ENCODE measurements around the gene GRK5. TPM values are rescaled to one million over a fixed set of nuclear protein-coding genes. Genes with fewer than 3 reads are reported as not detected.
"Not testable (repeated sequence)": the region's sequence is repeated elsewhere in the genome, so short reads cannot be mapped to it uniquely, and the experiment has no call there.

GRK5 gene
- total RNA-seq, 1 donor from 2014 or later, result 38.9 TPM

DNA sequence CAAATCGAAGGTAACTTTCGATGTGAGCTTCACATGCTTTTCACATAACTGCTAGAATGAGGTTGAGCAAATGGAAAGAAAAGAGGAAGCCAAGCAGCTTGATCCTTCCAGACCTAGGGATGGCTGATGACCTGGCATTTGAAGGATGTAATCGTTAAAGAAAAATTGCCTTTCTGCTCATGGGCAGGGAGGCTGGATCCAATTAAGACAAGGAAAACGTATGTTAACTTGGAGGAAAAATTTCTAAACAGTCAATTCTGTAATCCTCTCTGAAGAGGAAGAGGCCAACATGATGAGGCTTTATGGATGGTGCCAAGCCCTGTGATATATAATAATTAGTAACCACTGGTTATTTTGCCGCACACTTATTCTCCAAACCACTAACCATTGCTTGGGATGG lies 12.5 kb downstream of the GRK5 start:
- intact Hi-C loops (cut with micrococcal nuclease), result no loop called here

DNA sequence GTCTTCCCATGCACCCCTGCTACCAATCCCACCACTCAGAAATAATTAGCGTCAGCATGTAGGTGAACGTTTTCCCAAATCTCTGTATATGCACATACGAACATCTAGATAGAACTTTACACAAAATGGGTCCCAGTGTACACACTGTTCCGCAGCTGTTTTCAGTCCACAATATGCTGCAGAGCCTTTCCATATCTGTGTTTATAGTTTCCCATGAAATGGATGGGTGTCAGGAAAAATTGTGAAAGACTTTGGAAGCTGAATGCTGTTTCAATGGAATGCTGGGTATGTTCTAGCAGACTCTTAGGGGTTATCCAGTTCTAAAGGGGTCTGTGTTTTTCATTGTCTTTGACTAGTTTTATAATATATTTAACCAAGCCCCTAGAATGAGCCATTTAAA lies 13.8 kb downstream of the GRK5 start:
- intact Hi-C loops (cut with micrococcal nuclease), result no loop called here

DNA sequence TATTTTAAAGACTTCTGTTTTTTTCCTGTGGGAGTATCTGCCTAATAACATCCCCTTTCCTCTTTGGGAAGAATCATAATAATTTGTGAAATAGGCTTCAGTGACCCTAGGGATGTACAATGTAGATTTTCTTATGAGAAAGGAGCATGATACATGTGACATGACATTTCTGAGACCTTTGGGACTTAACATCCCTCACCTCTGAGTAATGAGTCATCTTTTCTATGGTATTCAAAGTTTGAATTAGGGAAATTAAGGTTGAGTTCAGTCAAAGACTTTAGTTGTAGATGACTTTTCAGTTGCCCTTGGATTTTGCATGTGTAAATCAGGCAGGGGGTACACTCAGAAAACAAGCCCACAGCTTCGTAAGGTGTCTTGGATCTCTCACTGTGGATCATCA lies 14.3 kb downstream of the GRK5 start:
- intact Hi-C loops (cut with micrococcal nuclease), result no loop called here

DNA sequence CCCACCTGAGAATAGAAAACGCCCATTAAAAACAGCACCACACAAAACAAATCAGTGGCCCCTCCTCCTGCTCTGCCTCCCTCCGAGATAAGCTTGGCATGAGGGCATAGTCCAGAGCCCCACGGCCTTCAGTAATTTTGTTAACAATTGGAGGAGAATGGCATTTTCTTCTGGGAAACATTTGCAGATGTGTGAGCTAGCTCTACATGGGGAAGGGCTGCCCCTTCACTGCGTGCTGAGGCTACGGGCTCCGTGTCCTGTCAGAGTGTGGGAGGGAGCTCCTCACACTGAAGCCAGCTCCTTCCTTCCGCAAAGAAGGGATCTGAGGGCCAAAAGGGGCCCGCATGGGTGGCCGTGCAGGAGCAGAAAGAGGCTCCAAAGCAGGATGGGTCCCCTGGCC lies 15.2 kb downstream of the GRK5 start:
- intact Hi-C loops (cut with micrococcal nuclease), result no loop called here

DNA sequence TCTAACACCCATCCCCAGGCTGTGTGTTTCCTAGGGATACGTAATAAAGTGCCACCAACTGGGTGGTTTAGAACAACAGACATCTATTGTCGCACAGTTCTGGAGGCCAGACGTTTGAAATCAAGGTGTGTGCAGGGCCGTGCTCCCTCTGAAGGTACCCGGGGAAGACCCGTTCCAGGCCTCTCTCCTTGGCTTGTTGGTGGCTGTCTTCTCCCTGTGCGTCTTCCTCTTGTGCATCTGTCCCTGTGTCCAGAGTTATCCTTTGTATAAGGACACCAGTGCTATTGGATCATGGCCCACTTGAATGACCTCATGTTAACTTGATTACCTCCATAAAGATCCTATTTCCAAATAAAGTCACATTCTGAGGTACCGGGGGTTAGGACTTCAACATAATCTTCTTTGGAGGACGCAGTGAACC lies 15.6 kb downstream of the GRK5 start:
- intact Hi-C loops (cut with micrococcal nuclease), result no loop called here

DNA sequence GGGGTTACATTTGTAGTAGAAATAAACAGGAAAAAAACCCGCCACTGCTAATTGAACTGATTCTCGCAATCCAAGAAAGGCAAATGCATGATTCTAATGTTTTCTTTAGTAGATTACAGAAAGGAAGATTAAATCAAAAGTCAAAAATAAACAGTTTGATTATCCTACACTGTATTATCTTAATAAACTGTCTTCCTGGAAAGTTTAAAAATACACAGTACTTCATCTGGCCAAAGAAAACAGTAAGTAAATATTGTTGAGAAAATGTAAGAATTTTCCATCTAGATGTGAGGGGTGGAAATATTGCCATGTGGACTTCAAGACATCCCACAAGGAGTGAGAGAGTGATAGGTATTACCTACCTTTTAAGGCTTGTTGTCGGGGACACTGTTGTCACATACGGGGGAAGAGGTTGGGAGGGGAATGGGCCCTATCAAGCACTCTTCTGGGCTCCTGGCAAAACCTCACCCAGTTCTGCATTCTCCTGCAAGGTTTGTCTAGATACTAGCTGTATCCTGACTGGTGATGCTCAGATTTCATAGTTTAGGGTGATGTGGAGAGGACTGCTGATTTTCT lies 17.8 kb downstream of the GRK5 start:
- intact Hi-C loops (cut with micrococcal nuclease), result no loop called here

DNA sequence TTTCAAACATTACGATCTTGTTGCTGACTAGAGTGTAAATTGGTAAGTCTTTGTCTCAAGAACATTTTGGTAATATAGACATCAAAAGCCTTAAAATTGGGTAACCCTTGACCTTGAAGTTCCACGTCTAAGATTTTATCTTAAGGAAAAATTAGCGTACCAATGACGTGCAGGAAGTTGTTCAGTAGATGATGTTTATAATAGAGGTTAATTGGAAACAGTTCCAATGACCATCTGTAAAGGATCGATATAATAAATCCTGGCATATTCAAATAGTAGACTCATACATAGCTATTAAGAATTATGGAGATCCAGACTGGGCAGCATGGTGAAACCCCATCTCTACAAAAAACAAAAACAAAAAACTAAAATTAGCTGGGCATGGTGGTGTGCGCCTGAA lies 20.5 kb downstream of the GRK5 start:
- intact Hi-C loops (cut with micrococcal nuclease), result no loop called here

DNA sequence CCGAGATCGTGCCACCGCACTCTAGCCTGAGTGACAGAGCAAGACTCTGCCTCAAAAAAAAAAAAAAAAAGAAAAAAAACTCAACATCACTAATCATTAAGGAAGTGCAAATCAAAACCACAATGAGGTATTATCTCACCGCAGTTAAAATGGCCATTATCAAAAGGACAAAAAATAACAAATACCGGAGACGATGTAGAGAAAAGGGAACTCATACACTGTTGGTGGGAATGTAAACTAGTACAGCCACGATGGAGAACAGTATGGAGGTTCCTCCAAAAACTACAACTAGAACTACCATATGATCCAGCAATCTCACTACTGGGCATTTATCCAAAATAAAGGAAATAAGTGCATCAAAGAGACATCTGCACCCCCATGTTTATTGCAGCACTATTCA lies 24.3 kb downstream of the GRK5 start:
- intact Hi-C loops (cut with micrococcal nuclease), result no loop called here

DNA sequence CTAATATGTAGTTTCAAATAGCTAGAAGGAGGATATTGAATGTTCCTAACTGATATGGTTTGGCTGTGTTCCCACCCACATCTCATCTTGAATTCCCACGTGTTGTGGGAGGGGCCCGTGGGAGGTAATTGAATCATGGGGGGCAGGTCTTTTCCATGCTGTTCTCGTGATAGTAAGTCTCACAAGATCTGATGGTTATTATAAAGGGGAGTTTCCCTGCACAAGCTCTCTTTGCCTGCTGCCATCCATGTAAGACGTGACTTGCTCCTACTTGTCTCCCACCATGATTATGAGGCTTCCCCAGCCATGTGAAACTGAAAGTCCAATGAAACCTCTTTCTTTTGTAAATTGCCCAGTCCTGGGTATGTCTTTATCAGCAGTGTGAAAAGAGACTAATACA lies 25.1 kb downstream of the GRK5 start:
- intact Hi-C loops (cut with micrococcal nuclease), result not testable (repeated sequence)

DNA sequence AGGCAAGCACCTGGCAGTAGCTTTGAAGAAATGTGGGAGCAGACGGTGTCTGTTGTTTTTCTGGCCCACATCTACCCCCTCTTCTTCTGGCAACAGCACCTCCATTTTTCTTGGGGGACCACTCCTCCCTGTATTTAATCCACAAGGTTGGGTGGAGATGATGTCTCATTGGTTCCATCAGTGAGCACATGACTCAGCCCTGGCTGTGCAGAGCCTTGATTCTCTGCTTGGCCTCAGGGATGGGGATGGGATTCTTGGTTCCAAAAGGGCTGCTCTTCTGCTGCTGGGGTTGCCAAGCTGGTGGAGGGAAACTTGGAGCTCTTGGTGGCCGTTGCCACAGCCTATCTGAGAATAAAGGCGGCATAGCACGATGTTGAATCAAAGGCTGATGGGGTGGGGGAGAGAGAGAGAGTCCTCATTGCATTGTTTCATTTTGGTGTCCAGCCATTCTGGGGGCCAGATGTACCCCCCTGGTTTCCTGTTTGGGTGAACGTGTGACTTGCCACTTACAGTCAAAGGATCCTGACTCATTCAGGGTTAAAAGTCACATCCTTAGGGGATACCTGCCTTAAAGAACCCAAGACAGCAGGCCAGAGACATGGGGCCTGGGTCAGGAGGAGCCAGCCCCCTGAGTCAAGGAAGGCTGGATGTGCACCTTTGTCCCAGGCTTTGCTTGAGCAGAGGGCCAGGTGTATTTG lies 25.9 kb downstream of the GRK5 start:
- intact Hi-C loops (cut with micrococcal nuclease), result no loop called here

DNA sequence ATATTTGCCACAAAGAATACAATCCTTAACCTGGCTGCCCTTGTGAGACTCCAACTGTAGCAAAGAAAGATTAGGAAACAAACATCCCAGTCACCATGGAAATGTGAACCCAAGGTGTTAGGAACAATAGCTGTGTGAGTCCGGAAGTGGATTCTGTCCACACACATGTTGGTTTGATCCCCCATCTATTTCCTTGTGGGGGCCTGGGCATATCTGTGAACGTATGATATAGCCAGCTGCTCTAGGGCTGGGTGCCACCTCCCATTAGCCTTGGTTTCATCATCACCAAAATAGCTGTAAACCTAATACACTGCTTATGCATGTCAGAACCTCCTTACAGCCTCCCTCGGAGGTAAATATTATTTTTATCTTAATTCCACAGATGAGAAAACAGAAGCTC lies 26.4 kb downstream of the GRK5 start:
- intact Hi-C loops (cut with micrococcal nuclease), result no loop called here

DNA sequence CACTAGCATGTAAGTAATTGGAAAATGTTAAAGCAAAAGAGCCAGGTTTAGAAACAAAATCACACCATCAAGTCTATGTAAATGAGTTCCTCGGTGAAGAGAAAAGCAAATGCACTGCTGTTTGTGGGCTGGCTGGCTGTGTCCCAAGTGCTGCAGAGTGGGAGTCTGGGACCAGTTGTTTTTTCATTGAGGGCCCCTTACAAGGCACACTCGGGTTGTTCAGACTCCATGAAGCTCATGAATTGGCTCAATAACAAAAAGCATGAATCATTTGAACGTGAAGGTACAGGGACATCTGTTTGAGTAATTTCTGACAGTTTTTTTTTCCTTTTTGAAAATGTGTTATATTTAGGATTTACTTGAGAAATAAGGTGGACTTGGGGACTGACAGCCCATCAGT lies 28.0 kb downstream of the GRK5 start:
- intact Hi-C loops (cut with micrococcal nuclease), result no loop called here

DNA sequence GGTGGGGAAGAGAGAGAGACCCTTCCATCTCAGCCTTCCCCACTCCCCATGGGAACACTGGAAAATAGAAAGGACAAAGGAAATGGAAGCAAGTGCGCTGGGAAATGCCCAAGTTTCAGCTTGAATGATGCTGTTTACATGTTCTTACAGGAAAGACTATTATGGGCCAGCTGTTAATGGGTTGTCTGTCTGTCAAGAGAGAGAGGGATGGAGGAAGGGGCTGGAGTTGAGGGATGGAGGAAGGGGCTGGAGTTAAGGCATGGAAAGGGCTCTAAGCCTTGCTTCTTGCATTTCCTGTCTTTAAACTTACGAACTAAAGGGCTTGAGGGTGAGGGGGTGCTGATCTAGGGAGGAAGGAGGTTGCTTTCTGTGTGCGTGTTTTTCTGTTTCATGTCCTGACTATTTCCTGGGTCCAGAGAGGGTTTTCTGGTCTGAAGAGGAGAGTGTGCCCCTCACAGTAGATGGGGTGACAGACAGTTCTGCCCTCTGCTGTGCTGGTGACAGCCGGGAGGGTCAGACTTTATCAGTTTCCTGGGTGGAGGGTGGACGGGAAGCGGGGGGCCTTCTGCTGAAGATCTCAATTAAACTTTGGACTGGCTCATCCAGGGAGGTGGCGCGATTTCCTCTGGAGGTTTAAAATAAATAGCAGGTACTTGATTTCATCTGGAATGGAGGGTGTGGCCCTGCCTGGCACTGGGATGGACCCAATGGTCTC lies 30.5 kb downstream of the GRK5 start:
- intact Hi-C loops (cut with micrococcal nuclease), result no loop called here

DNA sequence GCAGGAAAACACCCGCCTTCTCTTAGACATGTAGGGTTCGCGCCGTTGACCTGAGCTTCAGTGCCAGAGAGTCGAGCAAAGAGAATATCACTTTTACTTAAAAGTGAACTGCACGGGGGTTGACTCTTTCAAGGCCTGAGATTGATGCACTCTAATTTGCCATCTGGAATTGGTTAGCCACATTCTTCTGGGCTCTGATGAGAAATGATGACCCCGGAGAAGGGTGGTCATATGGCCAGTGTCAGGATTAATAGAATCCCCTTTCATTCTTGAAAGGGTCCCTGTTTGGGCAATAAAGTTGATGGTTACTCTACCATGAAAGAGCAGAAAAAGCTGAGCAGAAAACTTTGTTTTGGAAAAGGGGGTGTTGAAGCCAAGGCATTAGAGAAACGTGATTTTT lies 31.2 kb downstream of the GRK5 start:
- intact Hi-C loops (cut with micrococcal nuclease), result no loop called here

DNA sequence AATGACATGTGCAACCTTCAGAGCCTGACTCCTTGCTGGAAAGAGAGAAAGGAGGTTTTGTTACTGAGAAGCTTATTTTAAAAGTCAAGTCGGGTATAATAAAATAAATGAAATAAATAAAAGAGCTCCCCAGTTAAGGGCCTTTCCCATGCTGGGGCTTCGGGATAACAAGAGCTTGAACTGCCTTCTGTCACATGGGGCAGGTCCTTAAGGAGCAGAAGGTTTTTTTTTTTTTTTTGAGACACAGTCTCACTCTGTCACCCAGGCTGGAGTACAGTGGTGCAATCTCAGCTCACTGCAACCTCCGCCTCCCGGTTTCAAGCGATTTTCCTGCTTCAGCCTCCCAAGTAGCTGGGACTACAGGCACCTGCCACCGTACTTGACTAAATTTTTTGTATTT lies 31.6 kb downstream of the GRK5 start:
- intact Hi-C loops (cut with micrococcal nuclease), result not testable (repeated sequence)

DNA sequence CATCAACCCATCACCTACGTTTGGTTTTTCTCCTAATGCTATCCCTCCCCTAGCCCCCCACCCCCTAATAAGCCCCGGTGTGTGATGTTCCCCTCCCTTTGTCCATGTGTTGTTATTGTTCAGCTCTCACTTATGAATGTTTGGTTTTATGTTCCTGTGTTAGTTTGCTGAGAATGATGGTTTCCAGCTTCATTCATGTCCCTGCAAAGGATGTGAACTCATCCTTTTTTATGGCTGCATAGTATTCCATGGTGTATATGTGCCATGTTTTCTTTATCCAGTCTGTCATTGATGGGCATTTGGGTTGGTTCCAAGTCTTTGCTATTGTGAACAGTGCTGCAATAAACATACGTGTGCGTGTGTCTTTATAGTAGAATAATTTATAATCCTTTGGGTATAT lies 32.3 kb downstream of the GRK5 start:
- intact Hi-C loops (cut with micrococcal nuclease), result not testable (repeated sequence)

DNA sequence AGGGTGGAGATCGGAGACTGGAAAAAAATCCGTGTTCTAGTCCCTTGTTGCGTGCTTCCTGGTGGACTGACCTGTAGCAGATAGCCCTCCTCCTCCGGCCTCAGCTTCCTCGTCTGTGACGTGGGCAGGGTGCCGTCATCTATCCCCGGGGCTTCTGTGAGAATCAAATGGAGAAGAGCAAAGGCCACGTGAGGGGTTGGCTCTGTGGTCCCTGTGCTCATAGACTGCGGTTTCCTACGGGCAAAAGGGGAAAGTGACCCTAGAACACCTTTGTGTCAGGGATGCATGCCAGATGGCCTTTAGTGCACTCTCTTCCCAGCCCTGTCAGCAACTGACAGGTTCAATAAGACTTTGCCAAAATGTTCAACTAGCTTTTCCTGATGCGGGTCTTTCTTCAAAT lies 33.7 kb downstream of the GRK5 start:
- intact Hi-C loops (cut with micrococcal nuclease), result no loop called here

DNA sequence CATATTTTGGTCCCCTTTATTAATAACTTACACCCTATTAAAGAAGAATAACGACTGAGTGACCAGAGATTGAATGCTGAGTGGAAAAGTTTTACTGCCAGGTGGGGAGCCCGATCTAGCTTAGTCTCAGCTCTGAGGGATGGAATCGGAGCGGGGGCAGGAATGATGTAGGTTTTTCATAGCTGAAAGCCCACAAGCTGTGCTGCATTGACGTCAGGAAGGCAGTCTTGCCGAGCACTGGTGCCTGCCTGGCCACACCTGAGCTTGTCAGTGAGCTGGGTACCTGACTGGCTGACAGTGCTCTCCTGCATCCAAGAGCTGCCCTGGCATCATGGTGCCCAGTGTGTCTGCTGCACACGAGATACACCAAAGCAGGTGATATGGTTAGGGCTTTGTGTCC lies 34.8 kb downstream of the GRK5 start:
- intact Hi-C loops (cut with micrococcal nuclease), result no loop called here

DNA sequence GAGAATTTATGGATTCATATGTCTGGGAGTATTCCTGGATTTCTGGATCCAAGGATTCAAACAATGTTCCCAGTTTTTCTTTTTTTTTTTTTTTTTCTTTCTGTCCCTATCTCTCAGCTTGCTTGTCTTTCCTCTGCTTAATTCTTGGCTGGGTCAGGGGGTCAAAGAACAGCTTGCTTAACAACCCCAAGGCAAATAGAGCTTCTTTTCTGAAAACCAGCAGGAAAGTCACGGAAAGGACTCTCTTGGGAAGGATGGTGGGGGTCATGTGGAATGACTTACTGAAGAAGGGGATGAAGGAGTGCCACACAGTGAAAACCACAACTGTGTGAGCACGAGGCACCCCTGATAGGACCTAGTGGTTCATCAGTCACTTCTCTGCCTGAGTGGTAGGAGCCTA lies 36.1 kb downstream of the GRK5 start:
- intact Hi-C loops (cut with micrococcal nuclease), result no loop called here

DNA sequence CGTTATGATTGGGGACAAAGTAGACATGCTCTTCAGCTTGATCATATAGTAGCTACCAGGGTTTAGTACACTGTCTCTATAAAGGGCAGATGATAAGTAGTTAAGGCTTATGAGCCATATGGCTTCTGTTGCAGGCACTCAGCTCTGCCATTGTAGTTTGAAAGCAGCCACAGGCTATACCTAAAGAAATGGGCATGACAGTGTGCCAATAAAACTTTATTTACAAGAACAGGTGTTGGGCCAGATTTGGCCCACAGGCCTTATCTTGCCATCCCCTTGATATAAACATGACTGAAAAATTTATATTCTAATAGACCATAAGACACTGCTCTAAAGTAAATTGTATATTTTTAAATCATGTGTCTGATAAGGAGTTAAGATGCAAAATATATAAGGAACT lies 36.6 kb downstream of the GRK5 start:
- intact Hi-C loops (cut with micrococcal nuclease), result no loop called here

DNA sequence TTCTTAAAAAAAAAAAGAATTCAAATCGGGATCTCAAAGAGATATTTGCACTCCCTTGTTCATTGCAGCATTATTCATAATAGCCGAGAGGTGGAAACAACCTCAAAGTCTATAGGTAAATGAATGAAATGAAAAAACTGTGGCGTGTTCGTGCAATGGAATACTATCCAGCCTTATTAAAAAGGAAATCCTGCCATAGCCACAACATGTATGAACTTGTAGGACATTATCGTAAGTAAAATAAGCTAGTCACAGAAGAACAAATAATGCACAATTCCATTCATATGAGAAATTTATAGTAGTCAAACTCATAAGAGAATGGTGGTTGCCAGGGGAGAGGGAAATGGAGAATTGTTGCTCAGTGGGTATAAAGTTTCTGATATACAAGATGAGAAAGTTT lies 37.9 kb downstream of the GRK5 start:
- intact Hi-C loops (cut with micrococcal nuclease), result no loop called here

DNA sequence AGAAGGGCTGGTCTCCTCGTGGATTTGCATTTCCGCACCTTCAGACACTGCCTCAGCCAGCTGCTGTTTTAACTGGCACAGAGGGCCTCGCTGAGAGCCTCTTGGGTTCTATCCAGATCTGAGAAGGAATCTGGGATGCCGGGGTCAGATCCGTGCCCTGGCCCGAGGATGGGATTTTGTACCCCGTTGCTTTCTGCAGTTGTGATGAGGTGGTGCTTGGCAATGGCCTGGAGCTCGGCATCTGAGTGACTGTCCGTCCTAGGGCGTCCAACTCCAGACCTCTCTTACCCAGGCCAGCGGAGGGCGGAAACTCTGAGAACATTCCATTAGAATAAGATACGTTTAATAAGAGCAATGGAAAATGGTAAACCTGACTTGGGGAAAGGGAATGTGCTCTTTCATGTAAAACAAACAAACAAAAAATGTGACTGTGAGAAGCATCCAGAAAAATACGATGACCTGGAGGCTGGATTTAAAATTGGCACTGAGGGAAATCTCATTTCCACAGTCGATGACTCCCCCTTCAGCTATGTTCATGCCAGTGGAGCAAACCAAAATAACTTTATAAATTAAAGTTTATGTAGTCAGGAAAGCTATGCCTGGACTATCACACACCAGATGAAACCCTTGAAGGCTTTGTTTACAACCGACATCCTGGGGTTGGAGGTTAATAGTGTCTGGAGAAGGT lies 39.6 kb downstream of the GRK5 start:
- intact Hi-C loops (cut with micrococcal nuclease), result no loop called here
